GM23338 (cell line): ENCODE results near the gene UVSSA. TPM values are rescaled to one million over a fixed set of nuclear protein-coding genes. Genes with fewer than 3 reads are reported as not detected.

ENCODE experiments used
- ATAC-seq: fragments of 200-7000 bp; cut with Tn5 transposase; 3 replicates; pipeline ENCODE4 v1.9.1; 2020
- DNase-seq: peaks from one replicate; pipeline ENCODE4 v3.0.0-alpha.2; 2015; ENCODE audit warnings: low spot score
- H2AFZ ChIP-seq: fragments of 200-600 bp; sonication (generic); 2 replicates; pipeline ENCODE4 v1.8.0; 2016; ENCODE audit warnings: antibody characterized with exemption, mild to moderate bottlenecking, moderate library complexity
- H3F3A ChIP-seq: fragments of 200-600 bp; sonication (generic); replicated peaks from 2 replicates; pipeline ENCODE4 v1.8.0; 2017; ENCODE audit warnings: antibody characterized with exemption, mixed run types, low read depth
- H3K27ac ChIP-seq: fragments of 200-600 bp; sonication (generic); 2 replicates; pipeline ENCODE4 v1.6.1; 2016; ENCODE audit warnings: low read depth
- H3K27me3 ChIP-seq: fragments of 200-600 bp; sonication (generic); 2 replicates; pipeline ENCODE4 v1.8.0; 2016; ENCODE audit warnings: mild to moderate bottlenecking, mixed run types, moderate library complexity; ENCODE audit not compliant: insufficient read depth
- H3K36me3 ChIP-seq: fragments of 200-600 bp; sonication (generic); 2 replicates; pipeline ENCODE4 v1.8.0; 2016; ENCODE audit warnings: mild to moderate bottlenecking; ENCODE audit not compliant: insufficient read depth
- H3K4me1 ChIP-seq: fragments of 200-600 bp; sonication (generic); 2 replicates; pipeline ENCODE4 v1.8.0; 2016; ENCODE audit warnings: mild to moderate bottlenecking, moderate library complexity; ENCODE audit not compliant: insufficient read depth
- H3K4me2 ChIP-seq: fragments of 200-600 bp; sonication (generic); 2 replicates; pipeline ENCODE4 v1.7.1; 2017; ENCODE audit warnings: mixed run types
- H3K4me3 ChIP-seq: fragments of 200-600 bp; sonication (generic); 2 replicates; pipeline ENCODE4 v1.6.1; 2016; ENCODE audit warnings: mixed run types
- H3K79me2 ChIP-seq: fragments of 200-600 bp; sonication (generic); replicated peaks from 2 replicates; pipeline ENCODE4 v1.8.0; 2017; ENCODE audit warnings: mild to moderate bottlenecking; ENCODE audit not compliant: insufficient read depth
- H3K9me2 ChIP-seq: fragments of 200-600 bp; sonication (generic); 2 replicates; pipeline ENCODE4 v1.8.0; 2017; ENCODE audit not compliant: insufficient read depth
- H4K20me1 ChIP-seq: fragments of 200-600 bp; sonication (generic); replicated peaks from 2 replicates; pipeline ENCODE4 v1.8.0; 2017; ENCODE audit warnings: mild to moderate bottlenecking; ENCODE audit not compliant: insufficient read depth
- H3K27ac Mint-ChIP-seq: 2 replicates; pipeline ENCODE4 v1.8.0; 2020; ENCODE audit warnings: inconsistent platforms, mild to moderate bottlenecking, moderate library complexity, mixed read lengths
- H3K27me3 Mint-ChIP-seq: 3 replicates; pipeline ENCODE4 v1.8.0; 2022; ENCODE audit warnings: low read depth, mild to moderate bottlenecking, moderate library complexity, mixed read lengths, inconsistent platforms; ENCODE audit not compliant: insufficient read depth, poor library complexity
- H3K36me3 Mint-ChIP-seq: 3 replicates; pipeline ENCODE4 v1.8.0; 2021; ENCODE audit warnings: low read depth, mild to moderate bottlenecking, inconsistent platforms, moderate library complexity, mixed read lengths
- H3K4me1 Mint-ChIP-seq: 3 replicates; pipeline ENCODE4 v1.8.0; 2020; ENCODE audit warnings: mild to moderate bottlenecking, inconsistent platforms, mixed read lengths
- H3K4me3 Mint-ChIP-seq: 3 replicates; pipeline ENCODE4 v1.8.0; 2021; ENCODE audit warnings: moderate library complexity, mild to moderate bottlenecking, inconsistent platforms, mixed read lengths
- H3K9me3 Mint-ChIP-seq: 3 replicates; pipeline ENCODE4 v1.8.0; 2020; ENCODE audit warnings: moderate library complexity, mild to moderate bottlenecking, inconsistent platforms, mixed read lengths
- CREB1 ChIP-seq: fragments of 250-450 bp; sonication (Bioruptor Pico); IDR thresholded peaks from 2 replicates; pipeline ENCODE4 v1.5.0; 2020; ENCODE audit warnings: low read depth, mild to moderate bottlenecking, moderate library complexity
- CTCF ChIP-seq, 2 experiments: fragments of 200-600 bp in 1 of 2; sonication (generic) in 1 of 2; conservative IDR thresholded peaks; 2 replicates each; pipeline versions ENCODE4 v1.5.1 to v1.6.1; 2016 to 2017; ENCODE audit warnings: antibody characterized with exemption in 2 of 2, low read depth in 2 of 2, mild to moderate bottlenecking in 2 of 2, moderate library complexity in 1 of 2
- ETS1 ChIP-seq: IDR thresholded peaks from 2 replicates; pipeline ENCODE4 v1.6.1; 2016; ENCODE audit warnings: antibody characterized with exemption
- EZH2 ChIP-seq: fragments of 200-600 bp; sonication (generic); IDR thresholded peaks from one replicate; pipeline ENCODE4 v1.8.0; 2017; ENCODE audit warnings: antibody characterized with exemption, mild to moderate bottlenecking, low read depth; ENCODE audit not compliant: unreplicated experiment
- EZH2phosphoT487 ChIP-seq: fragments of 200-600 bp; sonication (generic); IDR thresholded peaks from one replicate; pipeline ENCODE4 v1.8.1; 2018; ENCODE audit warnings: antibody characterized with exemption; ENCODE audit not compliant: unreplicated experiment
- JUNB ChIP-seq: IDR thresholded peaks from one replicate; pipeline ENCODE4 v1.6.1; 2016; ENCODE audit warnings: antibody characterized with exemption; ENCODE audit not compliant: unreplicated experiment
- NANOG ChIP-seq: IDR thresholded peaks from 2 replicates; pipeline ENCODE4 v1.6.1; 2016; ENCODE audit warnings: antibody characterized with exemption, borderline replicate concordance
- POLR2AphosphoS5 ChIP-seq: IDR thresholded peaks from 2 replicates; pipeline ENCODE4 v1.6.1; 2016; ENCODE audit warnings: antibody characterized with exemption, low read depth
- REST ChIP-seq: IDR thresholded peaks from one replicate; pipeline ENCODE4 v1.6.1; 2018; ENCODE audit warnings: antibody characterized with exemption; ENCODE audit not compliant: unreplicated experiment
- STAT1 ChIP-seq: IDR thresholded peaks from one replicate; pipeline ENCODE4 v1.6.1; 2016; ENCODE audit warnings: antibody characterized with exemption; ENCODE audit not compliant: unreplicated experiment
- ZNF114 ChIP-seq: fragments of 250-450 bp; sonication (Bioruptor Pico); IDR thresholded peaks from 2 replicates; pipeline ENCODE4 v1.5.0; 2020; ENCODE audit warnings: mild to moderate bottlenecking, moderate library complexity
- ZNF331 ChIP-seq: fragments of 250-450 bp; sonication (Bioruptor Pico); IDR thresholded peaks from 2 replicates; pipeline ENCODE4 v1.5.0; 2020; ENCODE audit warnings: low read depth, mild to moderate bottlenecking, moderate library complexity
- ZNF462 ChIP-seq: fragments of 250-450 bp; sonication (Bioruptor Pico); IDR thresholded peaks from 2 replicates; pipeline ENCODE4 v1.5.0; 2020; ENCODE audit warnings: mild to moderate bottlenecking, moderate library complexity
- polyA plus RNA-seq: library from polyadenylated mRNA; unstranded; fragments of >200 nt; fragmentation: Nextera tagmentation; extraction: Ambion mirVana; gene quantifications from 2 replicates; pipeline ENCODE4 v1.2.1, GENCODE V29; 2016
- total RNA-seq: library from RNA; depleted of rRNA; stranded (reverse); fragments of >200 nt; shearing (Covaris generic); gene quantifications from 2 replicates; pipeline ENCODE4 v1.2.3, GENCODE V29; 2014

UVSSA gene
- total and polyA plus RNA-seq, 2 experiments from 2014 or later, result 6.5 to 27.7 TPM

- Histone ChIP-seq H3K27ac (no peak overlapping the region), H3F3A (no peaks in the 10 kb centered on the region), H3K79me2 (0 out of 2 replicates have a peak, but pooled peaks cover 8% of the 10 kb centered on the region), H3K27me3 (no peaks in the 10 kb centered on the region), H3K4me1 (no peaks in the 10 kb centered on the region), H2AFZ (no peak overlapping the region), H3K4me3 (no peak overlapping the region), H3K9me2 (no peaks in the 10 kb centered on the region), H4K20me1 (no peaks in the 10 kb centered on the region; the same call in 1 of the 2 replicates), H3K36me3 (no peaks in the 10 kb centered on the region), H3K4me2 (no peak overlapping the region)
- H3K36me3 Mint-ChIP-seq, result peaks cover 27% of the 10 kb centered on the region
- no peak overlapping the region for H3K27ac Mint-ChIP-seq
- no peaks in the 10 kb centered on the region for H3K9me3 Mint-ChIP-seq
- H3K4me3 Mint-ChIP-seq, result no peak overlapping the region
- no peak for TF ChIP-seq ETS1
- no peak for TF ChIP-seq CREB1 (CRISPR knock-in tag)
- TF ChIP-seq STAT1, result no peak
- no peak for TF ChIP-seq NANOG
- TF ChIP-seq POLR2AphosphoS5, result no peak
- no peak for TF ChIP-seq EZH2phosphoT487
- no peak for TF ChIP-seq ZNF114 (CRISPR knock-in tag)
- TF ChIP-seq REST, result no peak
- no peak for TF ChIP-seq ZNF462 (CRISPR knock-in tag)
- no peak for TF ChIP-seq JUNB
- no peak for TF ChIP-seq EZH2
- no peak for TF ChIP-seq ZNF331 (CRISPR knock-in tag)
- TF ChIP-seq CTCF (conservative IDR thresholded peaks at IDR 0.05; ENCODE audit: low read depth in 2 of 2), result no peak
- H3K27me3 Mint-ChIP-seq, result peaks cover 8% of the 10 kb centered on the region
- DNase-seq (no peak), ATAC-seq (no peak)
- no peaks in the 10 kb centered on the region for H3K4me1 Mint-ChIP-seq
Observed at GRCh38 chr4:1330761-1331590, 16.0 kb upstream of the UVSSA start.
